OCI-LY3 (cell line): ENCODE measurements around the gene PHLDA1.

Source experiments
- H2AFZ ChIP-seq: fragments of 200-600, 300-600 bp; shearing (Covaris generic); 2 replicates; pipeline ENCODE4 v1.6.0; 2014; ENCODE audit warnings: antibody characterized with exemption, low read depth, low read length
- H3K27ac ChIP-seq: fragments of 200-600, 300-600 bp; sonication (generic); 2 replicates; pipeline ENCODE4 v1.5.1; 2014; ENCODE audit warnings: mild to moderate bottlenecking, low read length, moderate library complexity, mixed read lengths
- H3K27me3 ChIP-seq: fragments of 200-600, 300-600 bp; sonication (generic); 2 replicates; pipeline ENCODE4 v1.6.1; 2014; ENCODE audit warnings: low read depth, low read length, mixed read lengths
- H3K36me3 ChIP-seq: fragments of 200-600, 300-600 bp; sonication (generic); replicated peaks from 2 replicates; pipeline ENCODE3; 2014; ENCODE audit warnings: low read depth, low read length, mixed read lengths
- H3K4me1 ChIP-seq: fragments of 300-600, 200-600 bp; sonication (generic); 2 replicates; pipeline ENCODE4 v1.6.1; 2014; ENCODE audit warnings: low read length, mixed read lengths
- H3K4me2 ChIP-seq: fragments of 200-600, 300-600 bp; sonication (generic); 2 replicates; pipeline ENCODE4 v1.6.1; 2014; ENCODE audit warnings: low read length, mixed read lengths
- H3K4me3 ChIP-seq: fragments of 300-600, 200-600 bp; sonication (generic); 2 replicates; pipeline ENCODE4 v1.5.1; 2014; ENCODE audit warnings: antibody characterized with exemption, mild to moderate bottlenecking, low read length, moderate library complexity
- H3K79me2 ChIP-seq: fragments of 300-600, 200-600 bp; shearing (Covaris generic); 2 replicates; pipeline ENCODE4 v1.6.1; 2014; ENCODE audit warnings: mild to moderate bottlenecking, low read length, mixed read lengths
- H3K9ac ChIP-seq: fragments of 300-600, 200-600 bp; shearing (Covaris generic); 2 replicates; pipeline ENCODE4 v1.6.0; 2014; ENCODE audit warnings: mild to moderate bottlenecking, low read length, moderate library complexity
- H3K9me3 ChIP-seq: fragments of 200-600, 300-600 bp; shearing (Covaris generic); 2 replicates; pipeline ENCODE4 v1.6.1; 2014; ENCODE audit warnings: low read length, mixed read lengths; ENCODE audit not compliant: insufficient read depth
- H4K20me1 ChIP-seq: fragments of 200-600, 300-600 bp; sonication (generic); 2 replicates; pipeline ENCODE4 v1.6.1; 2016; ENCODE audit warnings: low read length, mixed read lengths; ENCODE audit not compliant: insufficient read depth
- CTCF ChIP-seq: fragments of 200-600, 300-600 bp; sonication (generic); IDR thresholded peaks from 2 replicates; pipeline ENCODE4 v1.5.1; 2014; ENCODE audit warnings: antibody characterized with exemption, low read length, low read depth
- EZH2phosphoT487 ChIP-seq: fragments of 200-600 bp; shearing (Covaris generic); IDR thresholded peaks from 2 replicates; pipeline ENCODE4 v1.6.1; 2018; ENCODE audit warnings: antibody characterized with exemption, mixed run types, low read depth

The PHLDA1 gene

GRCh38 chr12:76057326-76057725 lies 25.8 kb upstream of the PHLDA1 start:
- H3K9ac ChIP-seq = no peak overlapping the region
- H3K27ac ChIP-seq = no peak overlapping the region
- H3K4me2 ChIP-seq = no peak overlapping the region
- peaks cover 65% of the 10 kb centered on the region for H3K79me2 ChIP-seq
- H2AFZ ChIP-seq = no peak overlapping the region
- no peak overlapping the region for H3K4me3 ChIP-seq
- H3K27me3 ChIP-seq = no peaks in the 10 kb centered on the region
- no peaks in the 10 kb centered on the region for H3K4me1 ChIP-seq
- H3K36me3 ChIP-seq = peaks cover 72% of the 10 kb centered on the region
- TF ChIP-seq CTCF (no peak), EZH2phosphoT487 (no peak)
- no peaks in the 10 kb centered on the region for H3K9me3 ChIP-seq
- peaks cover 44% of the 10 kb centered on the region for H4K20me1 ChIP-seq

- Histone ChIP-seq H3K27ac (no peak overlapping the region), H3K79me2 (peaks cover 45% of the 10 kb centered on the region), H3K9me3 (no peaks in the 10 kb centered on the region), H3K27me3 (no peaks in the 10 kb centered on the region), H3K4me1 (no peaks in the 10 kb centered on the region), H3K4me2 (no peak overlapping the region), H2AFZ (no peak overlapping the region), H3K9ac (no peak overlapping the region), H3K36me3 (peaks cover 69% of the 10 kb centered on the region), H4K20me1 (peaks cover 25% of the 10 kb centered on the region), H3K4me3 (no peak overlapping the region)
- no peak for TF ChIP-seq EZH2phosphoT487
- no peak for TF ChIP-seq CTCF
Measured at GRCh38 chr12:76055393-76055792, 23.8 kb upstream of the PHLDA1 start.

GRCh38 chr12:76049575-76050251 lies 18.1 kb upstream of the PHLDA1 start:
- H3K4me3 ChIP-seq = no peak overlapping the region
- no peak overlapping the region for H3K9ac ChIP-seq
- no peak overlapping the region for H3K27ac ChIP-seq
- no peaks in the 10 kb centered on the region for H3K27me3 ChIP-seq
- H3K36me3 ChIP-seq = peaks cover 63% of the 10 kb centered on the region
- H4K20me1 ChIP-seq = no peaks in the 10 kb centered on the region
- H3K4me2 ChIP-seq = no peak overlapping the region
- H2AFZ ChIP-seq = no peak overlapping the region
- TF ChIP-seq CTCF = no peak
- no peak for TF ChIP-seq EZH2phosphoT487
- H3K9me3 ChIP-seq = no peaks in the 10 kb centered on the region
- no peaks in the 10 kb centered on the region for H3K4me1 ChIP-seq
- H3K79me2 ChIP-seq = 0 out of 2 replicates have a peak, but pooled peaks cover 4% of the 10 kb centered on the region

GRCh38 chr12:76047742-76048141 lies 16.2 kb upstream of the PHLDA1 start:
- Histone ChIP-seq H3K9ac (no peak overlapping the region), H3K79me2 (no peaks in the 10 kb centered on the region), H2AFZ (no peak overlapping the region), H3K9me3 (no peaks in the 10 kb centered on the region), H3K27ac (no peak overlapping the region), H3K4me3 (no peak overlapping the region), H3K4me2 (no peak overlapping the region), H3K36me3 (peaks cover 62% of the 10 kb centered on the region), H3K27me3 (no peaks in the 10 kb centered on the region), H4K20me1 (no peaks in the 10 kb centered on the region), H3K4me1 (no peaks in the 10 kb centered on the region)
- TF ChIP-seq EZH2phosphoT487 (no peak), CTCF (no peak)
